H9 (cell line): ENCODE measurements around the gene SLC2A9. TPM values are rescaled to one million over a fixed set of nuclear protein-coding genes. Genes with fewer than 3 reads are reported as not detected.

Experiments
- DNase-seq: peaks from one replicate; pipeline ENCODE4 v3.0.0-alpha.2; 2017
- H2AFZ ChIP-seq: one replicate; pipeline ENCODE4 v1.6.1; 2013; ENCODE audit warnings: mild to moderate bottlenecking, low read length, control low read depth, moderate library complexity
- H2AK5ac ChIP-seq: 2 replicates; pipeline ENCODE4 v1.6.1; 2013; ENCODE audit warnings: low read length, control low read depth, mixed read lengths; ENCODE audit not compliant: insufficient read length
- H2BK120ac ChIP-seq: one replicate; pipeline ENCODE4 v1.6.1; 2013; ENCODE audit warnings: low read depth, mild to moderate bottlenecking, low read length, control low read depth, inconsistent platforms; ENCODE audit not compliant: poor library complexity, severe bottlenecking
- H2BK12ac ChIP-seq: 2 replicates; pipeline ENCODE4 v1.6.1; 2013; ENCODE audit warnings: low read length, control low read depth, mixed read lengths, low read depth; ENCODE audit not compliant: insufficient read length
- H2BK15ac ChIP-seq: 2 replicates; pipeline ENCODE4 v1.6.1; 2013; ENCODE audit warnings: low read depth, low read length, control low read depth
- H2BK20ac ChIP-seq: one replicate; pipeline ENCODE4 v1.6.1; 2013; ENCODE audit warnings: low read depth, mild to moderate bottlenecking, low read length, control low read depth, inconsistent platforms; ENCODE audit not compliant: poor library complexity, severe bottlenecking
- H2BK5ac ChIP-seq: 2 replicates; pipeline ENCODE4 v1.6.1; 2013; ENCODE audit warnings: low read length, control low read depth, mixed read lengths; ENCODE audit not compliant: insufficient read length
- H3K14ac ChIP-seq: 2 replicates; pipeline ENCODE4 v1.6.1; 2013; ENCODE audit warnings: low read length, control low read depth; ENCODE audit not compliant: insufficient read depth
- H3K18ac ChIP-seq: 2 replicates; pipeline ENCODE4 v1.6.1; 2013; ENCODE audit warnings: low read depth, mild to moderate bottlenecking, mixed read lengths, low read length, control low read depth; ENCODE audit not compliant: insufficient read length
- H3K23ac ChIP-seq: 2 replicates; pipeline ENCODE4 v1.6.1; 2013; ENCODE audit warnings: low read length, control low read depth, mixed read lengths, low read depth; ENCODE audit not compliant: insufficient read length
- H3K23me2 ChIP-seq: 2 replicates; pipeline ENCODE4 v1.6.1; 2013; ENCODE audit warnings: low read depth, mild to moderate bottlenecking, mixed read lengths, low read length, control low read depth; ENCODE audit not compliant: insufficient read length, poor library complexity, severe bottlenecking
- H3K27ac ChIP-seq: 2 replicates; pipeline ENCODE4 v1.5.1; 2013; ENCODE audit warnings: low read length, control low read depth, mixed read lengths, low read depth; ENCODE audit not compliant: insufficient read length
- H3K27me3 ChIP-seq: 2 replicates; pipeline ENCODE4 v1.6.1; 2013; ENCODE audit warnings: low read length, control low read depth, inconsistent platforms; ENCODE audit not compliant: insufficient read depth
- H3K4ac ChIP-seq: 2 replicates; pipeline ENCODE4 v1.6.1; 2013; ENCODE audit warnings: low read depth, mild to moderate bottlenecking, control low read depth, inconsistent platforms, low read length, moderate library complexity
- H3K4me1 ChIP-seq: 2 replicates; pipeline ENCODE4 v1.6.1; 2013; ENCODE audit warnings: low read length, control low read depth, inconsistent platforms; ENCODE audit not compliant: insufficient read depth
- H3K4me2 ChIP-seq: 2 replicates; pipeline ENCODE4 v1.6.1; 2013; ENCODE audit warnings: low read length, control low read depth, mixed read lengths; ENCODE audit not compliant: insufficient read length, insufficient read depth
- H3K56ac ChIP-seq: 2 replicates; pipeline ENCODE4 v1.6.1; 2013; ENCODE audit warnings: low read depth, mild to moderate bottlenecking, mixed read lengths, low read length, control low read depth; ENCODE audit not compliant: insufficient read length
- H3K79me1 ChIP-seq: 2 replicates; pipeline ENCODE4 v1.6.1; 2013; ENCODE audit warnings: low read depth, mild to moderate bottlenecking, moderate library complexity, low read length, control low read depth, inconsistent platforms; ENCODE audit not compliant: insufficient read depth, poor library complexity, severe bottlenecking
- H3K79me2 ChIP-seq: 2 replicates; pipeline ENCODE4 v1.6.1; 2013; ENCODE audit warnings: low read length, control low read depth, inconsistent platforms; ENCODE audit not compliant: insufficient read depth
- H3K9ac ChIP-seq: 2 replicates; pipeline ENCODE4 v1.6.1; 2013; ENCODE audit warnings: low read length, control low read depth, mixed read lengths; ENCODE audit not compliant: insufficient read length; ENCODE audit errors: extremely low read depth
- H3K9me3 ChIP-seq: one replicate; pipeline ENCODE4 v1.6.1; 2013; ENCODE audit warnings: low read depth, low read length, inconsistent platforms; ENCODE audit not compliant: control insufficient read depth
- H3T11ph ChIP-seq: one replicate; pipeline ENCODE4 v1.6.1; 2013; ENCODE audit warnings: mild to moderate bottlenecking, low read length, control low read depth, inconsistent platforms
- H4K20me1 ChIP-seq: one replicate; pipeline ENCODE4 v1.6.1; 2013; ENCODE audit not compliant: control insufficient read depth, insufficient read length, insufficient read depth
- H4K5ac ChIP-seq: 2 replicates; pipeline ENCODE4 v1.6.1; 2013; ENCODE audit warnings: low read depth, mild to moderate bottlenecking, mixed read lengths, low read length, control low read depth; ENCODE audit not compliant: insufficient read length
- H4K8ac ChIP-seq: replicated peaks from 2 replicates; pipeline ENCODE4 v1.6.1; 2013; ENCODE audit warnings: low read length, control low read depth, mixed read lengths, low read depth; ENCODE audit not compliant: insufficient read length
- H4K91ac ChIP-seq: 2 replicates; pipeline ENCODE4 v1.6.1; 2013; ENCODE audit warnings: low read depth, mild to moderate bottlenecking, moderate library complexity, mixed read lengths, low read length, control low read depth; ENCODE audit not compliant: insufficient read length
- H3K27ac Mint-ChIP-seq, 3 experiments: 2 replicates in 2 of 3; 3 replicates in 1 of 3; pipeline ENCODE4 v1.8.0; 2020 to 2021; ENCODE audit warnings: mixed read lengths in 3 of 3, mild to moderate bottlenecking in 1 of 3, moderate library complexity in 1 of 3
- H3K27me3 Mint-ChIP-seq: 2 replicates; pipeline ENCODE4 v1.8.0; 2021; ENCODE audit warnings: low read depth, mild to moderate bottlenecking, moderate library complexity, mixed read lengths
- H3K36me3 Mint-ChIP-seq, 3 experiments: 2 replicates in 2 of 3; 3 replicates in 1 of 3; pipeline ENCODE4 v1.8.0; 2020 to 2021; ENCODE audit warnings: low read depth in 3 of 3, mixed read lengths in 3 of 3; ENCODE audit not compliant: insufficient read depth in 1 of 3
- H3K4me1 Mint-ChIP-seq, 2 experiments: 2 replicates each; pipeline ENCODE4 v1.8.0; 2020; ENCODE audit warnings: mixed read lengths in 2 of 2
- H3K4me3 Mint-ChIP-seq, 2 experiments: 2 replicates in 1 of 2; 3 replicates in 1 of 2; pipeline ENCODE4 v1.8.0; 2020 to 2021; ENCODE audit warnings: mild to moderate bottlenecking in 2 of 2, mixed read lengths in 2 of 2, moderate library complexity in 1 of 2
- H3K9me3 Mint-ChIP-seq, 2 experiments: 2 replicates in 1 of 2; 3 replicates in 1 of 2; pipeline ENCODE4 v1.8.0; 2020; ENCODE audit warnings: mild to moderate bottlenecking in 2 of 2, mixed read lengths in 2 of 2, moderate library complexity in 1 of 2
- WGBS: extraction: QIAGEN DNeasy Blood & Tissue Kit; methylation state at CpG from one replicate; pipeline ENCODE4 v1.1.7; 2013; ENCODE audit warnings: missing lambda C conversion rate, low lambda C conversion rate, mixed read lengths; ENCODE audit not compliant: insufficient read length; ENCODE audit errors: extremely low coverage; 5-methylcytosine and 5-hydroxymethylcytosine counted together
- total RNA-seq: library from RNA; stranded (reverse); gene quantifications from 2 replicates; pipeline ENCODE4 v1.2.1, GENCODE V29; 2021
- TF ChIP-seq, protein P1 (sequence below): fragments of 200-600 bp; sonication (generic); conservative IDR thresholded peaks from 3 replicates; pipeline ENCODE4 v1.8.0; 2021; ENCODE audit warnings: antibody characterized with exemption, mild to moderate bottlenecking

The SLC2A9 gene
- total RNA-seq, 1 experiment from 2014 or later: 0.79 TPM

DNA sequence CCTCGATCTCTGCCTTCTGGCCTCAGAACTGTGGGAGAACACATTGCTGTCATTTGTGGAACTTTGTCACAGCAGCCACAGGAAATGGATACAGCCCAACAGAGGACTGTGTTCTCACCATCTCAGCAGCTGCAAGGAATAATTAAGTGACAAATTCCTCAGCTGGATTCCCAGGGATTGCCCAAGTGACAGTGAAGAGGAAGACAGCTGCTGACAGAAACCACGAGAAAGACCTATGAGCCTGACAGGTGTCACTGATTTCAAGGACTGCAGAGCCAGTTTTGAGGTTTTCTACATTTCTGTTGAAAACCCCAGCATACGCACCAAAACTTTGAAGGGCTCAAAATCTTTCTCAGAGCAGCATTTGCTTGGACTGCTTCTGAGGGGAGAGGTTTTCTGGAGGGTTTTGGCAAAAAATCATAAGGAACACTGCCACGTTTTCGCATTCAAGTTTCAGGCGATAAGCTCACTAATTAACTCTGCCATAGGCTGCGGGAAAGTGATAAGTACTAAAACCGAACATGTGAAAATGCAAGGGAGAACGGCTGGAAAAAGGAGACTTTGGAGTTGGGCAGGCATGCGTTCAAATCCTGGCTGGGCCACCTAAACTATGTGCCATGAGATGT, 151.0 kb downstream of the SLC2A9 start:
- Histone ChIP-seq H4K5ac (no peak overlapping the region), H3K4ac (no peak overlapping the region)

More for the DNA sequence above, 151.0 kb downstream of the SLC2A9 start:
- no peak overlapping the region for H3K4me3 Mint-ChIP-seq
- H4K91ac ChIP-seq: no peak overlapping the region
- H2AK5ac ChIP-seq: no peak overlapping the region
- H3K27me3 ChIP-seq: no peaks in the 10 kb centered on the region
- H3K4me1 ChIP-seq: no peaks in the 10 kb centered on the region
- H3K4me1 Mint-ChIP-seq: peaks cover 0 to 6% of the 10 kb centered on the region in 2 experiments; a peak in 2 of 4 replicates
- no peak overlapping the region for H3K14ac ChIP-seq
- no peak overlapping the region for H2BK20ac ChIP-seq
- peaks cover 0 to 4% (median 0%) of the 10 kb centered on the region in 3 experiments; a peak in 3 of 7 replicates for H3K36me3 Mint-ChIP-seq
- H2AFZ ChIP-seq: no peak overlapping the region
- no peak overlapping the region for H3K56ac ChIP-seq
- H3K27ac Mint-ChIP-seq: no peak overlapping the region
- DNase-seq: no peak
- no peak overlapping the region for H2BK5ac ChIP-seq
- no peak overlapping the region for H3K9ac ChIP-seq
- no peak overlapping the region for H2BK120ac ChIP-seq
- H3K9me3 ChIP-seq: no peaks in the 10 kb centered on the region
- no peak overlapping the region for H3K27ac ChIP-seq
- no peaks in the 10 kb centered on the region for H3K79me1 ChIP-seq
- H3T11ph ChIP-seq: no peak overlapping the region
- no peak overlapping the region for H2BK15ac ChIP-seq
- TF ChIP-seq, protein P1, sequence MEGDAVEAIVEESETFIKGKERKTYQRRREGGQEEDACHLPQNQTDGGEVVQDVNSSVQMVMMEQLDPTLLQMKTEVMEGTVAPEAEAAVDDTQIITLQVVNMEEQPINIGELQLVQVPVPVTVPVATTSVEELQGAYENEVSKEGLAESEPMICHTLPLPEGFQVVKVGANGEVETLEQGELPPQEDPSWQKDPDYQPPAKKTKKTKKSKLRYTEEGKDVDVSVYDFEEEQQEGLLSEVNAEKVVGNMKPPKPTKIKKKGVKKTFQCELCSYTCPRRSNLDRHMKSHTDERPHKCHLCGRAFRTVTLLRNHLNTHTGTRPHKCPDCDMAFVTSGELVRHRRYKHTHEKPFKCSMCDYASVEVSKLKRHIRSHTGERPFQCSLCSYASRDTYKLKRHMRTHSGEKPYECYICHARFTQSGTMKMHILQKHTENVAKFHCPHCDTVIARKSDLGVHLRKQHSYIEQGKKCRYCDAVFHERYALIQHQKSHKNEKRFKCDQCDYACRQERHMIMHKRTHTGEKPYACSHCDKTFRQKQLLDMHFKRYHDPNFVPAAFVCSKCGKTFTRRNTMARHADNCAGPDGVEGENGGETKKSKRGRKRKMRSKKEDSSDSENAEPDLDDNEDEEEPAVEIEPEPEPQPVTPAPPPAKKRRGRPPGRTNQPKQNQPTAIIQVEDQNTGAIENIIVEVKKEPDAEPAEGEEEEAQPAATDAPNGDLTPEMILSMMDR: no peak
- no peak overlapping the region for H3K18ac ChIP-seq
- H3K9me3 Mint-ChIP-seq: peaks cover 5 to 6% of the 10 kb centered on the region in 2 experiments; a peak in 3 of 5 replicates
- H2BK12ac ChIP-seq: no peak overlapping the region
- H3K27me3 Mint-ChIP-seq: peaks cover 7% of the 10 kb centered on the region
- H3K23ac ChIP-seq: no peak overlapping the region
- no peak overlapping the region for H4K8ac ChIP-seq
- no peaks in the 10 kb centered on the region for H4K20me1 ChIP-seq
- no peaks in the 10 kb centered on the region for H3K23me2 ChIP-seq
- H3K79me2 ChIP-seq: no peaks in the 10 kb centered on the region
- H3K4me2 ChIP-seq: no peak overlapping the region
- WGBS: no CpG with 5 or more reads among the region's 10 CpGs
